Hair follicular keratinocyte (primary cell): ENCODE data around the gene DMRTC1B. TPM values are rescaled to one million over a fixed set of nuclear protein-coding genes. Genes with fewer than 3 reads are reported as not detected.

Experiments used
- total RNA-seq: library from RNA; depleted of rRNA; stranded (reverse); fragments of >200 nt; gene quantifications from 2 replicates; pipeline ENCODE4 v1.2.3, GENCODE V29; 2015

DMRTC1B gene
- not detected in 2 replicates for total RNA-seq

GRCh38 chrX:72776653-72777466 is at the start of gene DMRTC1B:
Gene DMRTC1B (plus strand): TSS chrX:72776890. CDS start chrX:72845136, 68,246 bp downstream.

GRCh38 chrX:72782560-72782959 is 5.9 kb downstream of the DMRTC1B start, which contains the start of gene FAM236B:
Gene FAM236B (minus strand): TSS chrX:72782660. CDS start chrX:72782560, 100 bp downstream.

GRCh38 chrX:72808110-72808509 is 31.4 kb downstream of the DMRTC1B start, which contains the start of gene FAM236D:
Gene FAM236D (minus strand): TSS chrX:72808210. CDS start chrX:72808110, 100 bp downstream.

Other genes starting within 250 kb of the DMRTC1B start
- gene HDAC8, start 204.0 kb upstream of the DMRTC1B start, total RNA-seq = 22.4 and 25.8 TPM in 2 replicates
- gene PHKA1, start 62.6 kb upstream of the DMRTC1B start, total RNA-seq = 6.7 and 11.8 TPM in 2 replicates
- not detected in 2 replicates for gene FAM236B, start 5.8 kb downstream of the DMRTC1B start, total RNA-seq
- gene FAM236D, start 31.3 kb downstream of the DMRTC1B start, total RNA-seq = not detected in 2 replicates
- not detected in 2 replicates for gene FAM236C, start 135.7 kb downstream of the DMRTC1B start, total RNA-seq
- not detected in 2 replicates for gene FAM236A, start 161.3 kb downstream of the DMRTC1B start, total RNA-seq
- gene DMRTC1, start 166.9 kb downstream of the DMRTC1B start, total RNA-seq = not detected in 2 replicates
- gene PABPC1L2B, start 226.0 kb downstream of the DMRTC1B start, total RNA-seq = not detected in 2 replicates